ENCODE measurements around the gene RGP1.

RGP1 gene

GRCh38 chr9:35746583-35746982, 2.5 kb upstream of the RGP1 start:
- Histone ChIP-seq H3K4me3 (ENCODE audit: low read depth, low read length) (peak overlapping the region; percentile 77; the same call in 1 of the 2 replicates), H3K36me3 (ENCODE audit: control insufficient read depth in 2 of 2, insufficient read depth in 1 of 2, low read length in 2 of 2) (peaks cover 9 to 65% of the 10 kb centered on the region in 2 experiments; a peak in 2 of 3 replicates), H3K9me3 (ENCODE audit: control insufficient read depth, insufficient read depth, low read depth, low read length) (no peaks in the 10 kb centered on the region), H3K4me1 (ENCODE audit: control insufficient read depth, insufficient read depth, low read length) (no peaks in the 10 kb centered on the region; the same call in 1 of the 2 replicates), H3K27ac (ENCODE audit: extremely low read depth, low read depth, low read length) (no peak overlapping the region)
- TF ChIP-seq ZNF202 (tag by site-specific recombination; IDR thresholded peaks at IDR 0.05; ENCODE audit: borderline replicate concordance) (no peak), KLF16 (tag by site-specific recombination; IDR thresholded peaks at IDR 0.05) (no peak), ZNF555 (tag by site-specific recombination; conservative IDR thresholded peaks at IDR 0.05) (no peak), ZBTB21 (tag by site-specific recombination; IDR thresholded peaks at IDR 0.05) (no peak), ZNF433 (tag by site-specific recombination; IDR thresholded peaks at IDR 0.05; ENCODE audit: low read depth) (no peak), SALL2 (tag by site-specific recombination; IDR thresholded peaks at IDR 0.05; ENCODE audit: borderline replicate concordance) (no peak), ZNF121 (tag by site-specific recombination; IDR thresholded peaks at IDR 0.05) (no peak), ZNF211 (tag by site-specific recombination; IDR thresholded peaks at IDR 0.05; ENCODE audit: low read depth) (no peak)
- TF ChIP-seq, protein P1, sequence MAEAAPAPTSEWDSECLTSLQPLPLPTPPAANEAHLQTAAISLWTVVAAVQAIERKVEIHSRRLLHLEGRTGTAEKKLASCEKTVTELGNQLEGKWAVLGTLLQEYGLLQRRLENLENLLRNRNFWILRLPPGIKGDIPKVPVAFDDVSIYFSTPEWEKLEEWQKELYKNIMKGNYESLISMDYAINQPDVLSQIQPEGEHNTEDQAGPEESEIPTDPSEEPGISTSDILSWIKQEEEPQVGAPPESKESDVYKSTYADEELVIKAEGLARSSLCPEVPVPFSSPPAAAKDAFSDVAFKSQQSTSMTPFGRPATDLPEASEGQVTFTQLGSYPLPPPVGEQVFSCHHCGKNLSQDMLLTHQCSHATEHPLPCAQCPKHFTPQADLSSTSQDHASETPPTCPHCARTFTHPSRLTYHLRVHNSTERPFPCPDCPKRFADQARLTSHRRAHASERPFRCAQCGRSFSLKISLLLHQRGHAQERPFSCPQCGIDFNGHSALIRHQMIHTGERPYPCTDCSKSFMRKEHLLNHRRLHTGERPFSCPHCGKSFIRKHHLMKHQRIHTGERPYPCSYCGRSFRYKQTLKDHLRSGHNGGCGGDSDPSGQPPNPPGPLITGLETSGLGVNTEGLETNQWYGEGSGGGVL (tag by site-specific recombination; IDR thresholded peaks at IDR 0.05): no peak
- TF ChIP-seq, protein P2, sequence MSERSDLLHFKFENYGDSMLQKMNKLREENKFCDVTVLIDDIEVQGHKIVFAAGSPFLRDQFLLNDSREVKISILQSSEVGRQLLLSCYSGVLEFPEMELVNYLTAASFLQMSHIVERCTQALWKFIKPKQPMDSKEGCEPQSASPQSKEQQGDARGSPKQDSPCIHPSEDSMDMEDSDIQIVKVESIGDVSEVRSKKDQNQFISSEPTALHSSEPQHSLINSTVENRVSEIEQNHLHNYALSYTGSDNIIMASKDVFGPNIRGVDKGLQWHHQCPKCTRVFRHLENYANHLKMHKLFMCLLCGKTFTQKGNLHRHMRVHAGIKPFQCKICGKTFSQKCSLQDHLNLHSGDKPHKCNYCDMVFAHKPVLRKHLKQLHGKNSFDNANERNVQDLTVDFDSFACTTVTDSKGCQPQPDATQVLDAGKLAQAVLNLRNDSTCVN (tag by site-specific recombination; optimal IDR thresholded peaks at IDR 0.05): no peak
- TF ChIP-seq, protein P3, sequence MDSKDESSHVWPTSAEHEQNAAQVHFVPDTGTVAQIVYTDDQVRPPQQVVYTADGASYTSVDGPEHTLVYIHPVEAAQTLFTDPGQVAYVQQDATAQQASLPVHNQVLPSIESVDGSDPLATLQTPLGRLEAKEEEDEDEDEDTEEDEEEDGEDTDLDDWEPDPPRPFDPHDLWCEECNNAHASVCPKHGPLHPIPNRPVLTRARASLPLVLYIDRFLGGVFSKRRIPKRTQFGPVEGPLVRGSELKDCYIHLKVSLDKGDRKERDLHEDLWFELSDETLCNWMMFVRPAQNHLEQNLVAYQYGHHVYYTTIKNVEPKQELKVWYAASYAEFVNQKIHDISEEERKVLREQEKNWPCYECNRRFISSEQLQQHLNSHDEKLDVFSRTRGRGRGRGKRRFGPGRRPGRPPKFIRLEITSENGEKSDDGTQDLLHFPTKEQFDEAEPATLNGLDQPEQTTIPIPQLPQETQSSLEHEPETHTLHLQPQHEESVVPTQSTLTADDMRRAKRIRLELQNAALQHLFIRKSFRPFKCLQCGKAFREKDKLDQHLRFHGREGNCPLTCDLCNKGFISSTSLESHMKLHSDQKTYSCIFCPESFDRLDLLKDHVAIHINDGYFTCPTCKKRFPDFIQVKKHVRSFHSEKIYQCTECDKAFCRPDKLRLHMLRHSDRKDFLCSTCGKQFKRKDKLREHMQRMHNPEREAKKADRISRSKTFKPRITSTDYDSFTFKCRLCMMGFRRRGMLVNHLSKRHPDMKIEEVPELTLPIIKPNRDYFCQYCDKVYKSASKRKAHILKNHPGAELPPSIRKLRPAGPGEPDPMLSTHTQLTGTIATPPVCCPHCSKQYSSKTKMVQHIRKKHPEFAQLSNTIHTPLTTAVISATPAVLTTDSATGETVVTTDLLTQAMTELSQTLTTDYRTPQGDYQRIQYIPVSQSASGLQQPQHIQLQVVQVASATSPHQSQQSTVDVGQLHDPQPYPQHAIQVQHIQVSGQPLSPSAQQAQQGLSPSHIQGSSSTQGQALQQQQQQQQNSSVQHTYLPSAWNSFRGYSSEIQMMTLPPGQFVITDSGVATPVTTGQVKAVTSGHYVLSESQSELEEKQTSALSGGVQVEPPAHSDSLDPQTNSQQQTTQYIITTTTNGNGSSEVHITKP (tag by site-specific recombination; IDR thresholded peaks at IDR 0.05): no peak
- ChIA-PET POLR2A (interaction anchor here (3.2 to 6.2 kb wide), 3 partner anchors 10 to 15 kb away, joined by 21 to 73 read pairs (median 57); partner anchors contain the start of genes CREB3 and TLN1), CTCF (interaction anchor here (0.6 to 5.6 kb wide), 6 partner anchors 11 to 178 kb away, joined by 3 to 51 read pairs (median 4); partner anchors contain the start of genes CREB3 and TLN1)

DNA sequence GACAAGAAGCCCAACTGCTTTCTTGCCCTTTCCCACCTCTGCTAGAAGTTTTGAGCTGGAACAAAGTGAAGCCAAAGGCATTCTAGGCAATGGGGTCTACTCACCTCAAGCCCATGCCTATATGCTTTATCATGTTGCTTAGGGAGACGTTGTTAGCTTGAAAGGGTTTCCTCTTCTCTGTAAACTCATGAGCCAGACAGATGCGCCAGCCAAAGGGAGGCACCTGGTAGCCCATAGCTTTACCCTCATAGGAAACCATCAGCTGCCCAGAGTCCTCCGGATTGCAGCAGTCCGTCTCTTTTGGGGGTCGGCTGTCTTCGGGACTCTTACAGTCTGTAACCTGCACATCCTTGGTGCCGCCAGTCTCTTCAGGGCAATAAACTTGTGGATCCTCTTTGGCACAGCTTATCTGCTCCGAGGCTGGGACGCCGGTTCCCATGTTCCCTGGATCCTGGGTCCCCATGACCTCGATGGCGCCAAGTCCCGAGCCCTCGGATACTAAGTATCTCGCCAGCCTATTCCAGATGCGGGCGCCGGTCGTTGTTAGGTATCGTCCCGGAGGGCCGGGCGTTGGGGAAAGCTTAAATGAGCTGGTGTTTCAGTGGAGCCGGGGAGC, 737 bp upstream of the RGP1 start:
- H3K9me3 ChIP-seq (ENCODE audit: control insufficient read depth, insufficient read depth, low read depth, low read length): no peaks in the 10 kb centered on the region
- H3K36me3 ChIP-seq (ENCODE audit: control insufficient read depth in 2 of 2, insufficient read depth in 1 of 2, low read length in 2 of 2): peaks cover 9 to 65% of the 10 kb centered on the region in 2 experiments; a peak in 2 of 3 replicates
- ChIA-PET CTCF (interaction anchor here (0.6 to 5.6 kb wide), 19 partner anchors 8 to 197 kb away, joined by 3 to 51 read pairs (median 5); partner anchors contain the start of genes ARHGEF39, CCDC107, CREB3 and RMRP), POLR2A (interaction anchor here (0.6 to 6.2 kb wide), 11 partner anchors 8 to 587 kb away, joined by 3 to 73 read pairs (median 4); partner anchors contain the start of genes CCDC107, CREB3, HINT2 and RMRP)
- H3K4me1 ChIP-seq (ENCODE audit: control insufficient read depth, insufficient read depth, low read length): no peaks in the 10 kb centered on the region; the same call in 1 of the 2 replicates
- peak overlapping the region; percentile 77 for H3K4me3 ChIP-seq (ENCODE audit: low read depth, low read length)
- peak overlapping the region; percentile 67; the same call in 1 of the 2 replicates for H3K27ac ChIP-seq (ENCODE audit: extremely low read depth, low read depth, low read length)
- TF ChIP-seq ZNF223 (tag by site-specific recombination; IDR thresholded peaks at IDR 0.05): no peak
- TF ChIP-seq ZNF76 (tag by site-specific recombination; IDR thresholded peaks at IDR 0.05; ENCODE audit: borderline replicate concordance, low read depth): no peak
- no peak for TF ChIP-seq ZNF776 (tag by site-specific recombination; IDR thresholded peaks at IDR 0.05; ENCODE audit: borderline replicate concordance)
- TF ChIP-seq ZNF335 (tag by site-specific recombination; conservative IDR thresholded peaks at IDR 0.05): peak; percentile 31
- TF ChIP-seq ZNF114 (tag by site-specific recombination; IDR thresholded peaks at IDR 0.05): no peak
- TF ChIP-seq ZNF529 (tag by site-specific recombination; IDR thresholded peaks at IDR 0.05; ENCODE audit: insufficient replicate concordance): no peak
- TF ChIP-seq ZNF324 (tag by site-specific recombination; IDR thresholded peaks at IDR 0.05): no peak
- TF ChIP-seq KLF7 (tag by site-specific recombination; IDR thresholded peaks at IDR 0.05; ENCODE audit: borderline replicate concordance): no peak

Measured in HEK293 (cell line).